Endothelial cell of umbilical vein (primary cell): ENCODE measurements around the gene HYAL2.

ENCODE experiments used
- CTCF ChIP-seq, 2 donors: IDR thresholded peaks; 1 replicate in 1 of 2; 2 replicates in 1 of 2; pipeline ENCODE4 v1.5.1; 2011; ENCODE audit warnings: low read length in 2 of 2, mild to moderate bottlenecking in 2 of 2, moderate library complexity in 2 of 2, control low read depth in 1 of 2, inconsistent platforms in 1 of 2, low read depth in 1 of 2; ENCODE audit not compliant: insufficient read depth in 1 of 2; ENCODE audit errors: extremely low read depth in 1 of 2
- POLR2A ChIP-seq: IDR thresholded peaks from 2 replicates; pipeline ENCODE4 v1.6.1; 2012; ENCODE audit warnings: low read depth, mild to moderate bottlenecking, control low read depth, low read length
- POLR2AphosphoS5 ChIP-seq: IDR thresholded peaks from 2 replicates; pipeline ENCODE4 v1.6.1; 2012; ENCODE audit warnings: low read depth, mild to moderate bottlenecking, control low read depth, low read length, moderate library complexity; ENCODE audit not compliant: insufficient read depth

- TF ChIP-seq POLR2A: no peak
- no peak for TF ChIP-seq CTCF (IDR thresholded peaks at IDR 0.05; ENCODE audit: extremely low read depth in 1 of 2, insufficient read depth in 1 of 2, low read depth in 1 of 2, low read length in 2 of 2)
- no peak for TF ChIP-seq POLR2AphosphoS5
Measured at GRCh38 chr3:50294492-50295403, 27.8 kb downstream of the HYAL2 start.
